A549 (cell line): ENCODE measurements around the gene PRSS3.

Source experiments
- CTCF ChIP-seq: fragments of >200 bp; sonication (Bioruptor Twin); formaldehyde crosslinking; IDR thresholded peaks from 3 replicates; pipeline ENCODE4 v1.5.1; 2016
- KDM1A ChIP-seq: fragments of 200-600 bp; sonication (generic); IDR thresholded peaks from 2 replicates; pipeline ENCODE4 v1.6.1; 2016; ENCODE audit warnings: low read depth, mild to moderate bottlenecking
- POLR2A ChIP-seq: IDR thresholded peaks from 2 replicates; pipeline ENCODE4 v1.6.1; 2012; ENCODE audit warnings: mild to moderate bottlenecking, low read length
- POLR2AphosphoS2 ChIP-seq: conservative IDR thresholded peaks from 2 replicates; pipeline ENCODE4 v1.6.1; 2012; ENCODE audit warnings: low read length, improper control_type of control experiment, inconsistent platforms

DNA sequence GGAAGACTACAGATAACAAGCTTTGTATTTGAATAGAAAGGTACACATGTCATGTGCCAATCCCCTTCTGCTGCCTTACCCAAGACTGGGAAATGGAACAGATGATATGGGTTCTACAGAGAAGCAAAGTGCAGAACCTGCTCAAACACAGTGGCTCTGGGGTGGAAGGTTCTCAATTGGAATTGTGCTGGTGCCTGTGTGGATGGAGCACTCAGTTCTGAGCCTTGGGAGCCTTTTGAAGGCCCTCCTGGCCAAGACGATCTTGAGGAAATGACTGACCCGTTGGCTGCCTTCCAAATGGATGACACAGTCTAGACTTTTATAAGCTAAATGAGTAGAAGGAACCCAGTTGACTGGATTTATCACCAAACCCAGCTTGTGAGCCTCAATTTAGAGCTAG is 4.2 kb upstream of the PRSS3 start:
- TF ChIP-seq KDM1A (no peak), CTCF (no peak), POLR2AphosphoS2 (no peak), POLR2A (no peak)
